Adipocyte (in vitro differentiated cells): ENCODE data around the gene ATP1A2.

Experiments
- DNase-seq: peaks from one replicate; pipeline ENCODE4 v3.0.0-alpha.2; 2015; ENCODE audit warnings: low read depth
- H3K27me3 ChIP-seq: replicated peaks from 2 replicates; pipeline ENCODE4 v1.7.0; 2013; ENCODE audit warnings: mild to moderate bottlenecking, low read length, moderate library complexity; ENCODE audit not compliant: control insufficient read depth, insufficient read depth
- H3K36me3 ChIP-seq: 2 replicates; pipeline ENCODE4 v1.7.0; 2013; ENCODE audit warnings: low read length, mild to moderate bottlenecking, moderate library complexity; ENCODE audit not compliant: control insufficient read depth, insufficient read depth, severe bottlenecking
- H3K4me1 ChIP-seq: 2 replicates; pipeline ENCODE4 v1.7.0; 2013; ENCODE audit warnings: mild to moderate bottlenecking, low read length, moderate library complexity; ENCODE audit not compliant: control insufficient read depth, insufficient read depth
- H3K4me3 ChIP-seq: 2 replicates; pipeline ENCODE4 v1.7.0; 2013; ENCODE audit warnings: mild to moderate bottlenecking, low read length, moderate library complexity
- H3K9ac ChIP-seq: 2 replicates; pipeline ENCODE4 v1.7.0; 2013; ENCODE audit warnings: mild to moderate bottlenecking, low read length, moderate library complexity
- H3K9me3 ChIP-seq: 2 replicates; pipeline ENCODE4 v1.7.0; 2013; ENCODE audit warnings: mild to moderate bottlenecking, low read length, moderate library complexity; ENCODE audit not compliant: control insufficient read depth

ATP1A2 gene

GRCh38 chr1:160087118-160087662 is 28.4 kb upstream of the ATP1A2 start:
- Histone ChIP-seq H3K27me3 (peaks cover 15% of the 10 kb centered on the region), H3K4me3 (no peak overlapping the region), H3K36me3 (peaks cover 3% of the 10 kb centered on the region), H3K4me1 (no peaks in the 10 kb centered on the region), H3K9me3 (no peaks in the 10 kb centered on the region), H3K9ac (no peak overlapping the region)
- DNase-seq = no peak

- no peak overlapping the region for H3K4me3 ChIP-seq
- H3K27me3 ChIP-seq = no peaks in the 10 kb centered on the region
- H3K9ac ChIP-seq = no peak overlapping the region
- no peaks in the 10 kb centered on the region for H3K4me1 ChIP-seq
- no peaks in the 10 kb centered on the region for H3K9me3 ChIP-seq
- no peak for DNase-seq
- peaks cover 18% of the 10 kb centered on the region for H3K36me3 ChIP-seq
Observed at GRCh38 chr1:160089883-160090282, 25.7 kb upstream of the ATP1A2 start.

GRCh38 chr1:160090760-160091159 is 24.8 kb upstream of the ATP1A2 start:
- DNase-seq = no peak
- H3K36me3 ChIP-seq = peaks cover 18% of the 10 kb centered on the region
- no peaks in the 10 kb centered on the region for H3K4me1 ChIP-seq
- H3K9me3 ChIP-seq = no peaks in the 10 kb centered on the region
- H3K4me3 ChIP-seq = no peak overlapping the region
- no peaks in the 10 kb centered on the region for H3K27me3 ChIP-seq
- no peak overlapping the region for H3K9ac ChIP-seq

- Histone ChIP-seq H3K9ac (no peak overlapping the region), H3K4me1 (peaks cover 3% of the 10 kb centered on the region), H3K27me3 (no peaks in the 10 kb centered on the region), H3K36me3 (peaks cover 18% of the 10 kb centered on the region), H3K9me3 (no peaks in the 10 kb centered on the region), H3K4me3 (no peak overlapping the region)
- no peak for DNase-seq
Observed at GRCh38 chr1:160091666-160092223, 23.8 kb upstream of the ATP1A2 start.

GRCh38 chr1:160092366-160093068 is 23.0 kb upstream of the ATP1A2 start:
- no peaks in the 10 kb centered on the region for H3K27me3 ChIP-seq
- DNase-seq = no peak
- H3K4me3 ChIP-seq = no peak overlapping the region
- peaks cover 11% of the 10 kb centered on the region for H3K4me1 ChIP-seq
- no peaks in the 10 kb centered on the region for H3K9me3 ChIP-seq
- H3K9ac ChIP-seq = no peak overlapping the region
- H3K36me3 ChIP-seq = peaks cover 18% of the 10 kb centered on the region

- Histone ChIP-seq H3K9me3 (no peaks in the 10 kb centered on the region), H3K4me1 (peaks cover 16% of the 10 kb centered on the region), H3K9ac (no peak overlapping the region), H3K27me3 (no peaks in the 10 kb centered on the region), H3K36me3 (peaks cover 18% of the 10 kb centered on the region), H3K4me3 (no peak overlapping the region)
- no peak for DNase-seq
Observed at GRCh38 chr1:160093069-160093395, 22.5 kb upstream of the ATP1A2 start.

GRCh38 chr1:160093624-160094290 is 21.8 kb upstream of the ATP1A2 start:
- H3K36me3 ChIP-seq = peaks cover 18% of the 10 kb centered on the region
- H3K4me1 ChIP-seq = peaks cover 16% of the 10 kb centered on the region
- no peak for DNase-seq
- no peaks in the 10 kb centered on the region for H3K27me3 ChIP-seq
- no peak overlapping the region for H3K4me3 ChIP-seq
- H3K9me3 ChIP-seq = no peaks in the 10 kb centered on the region
- no peak overlapping the region for H3K9ac ChIP-seq

DNA sequence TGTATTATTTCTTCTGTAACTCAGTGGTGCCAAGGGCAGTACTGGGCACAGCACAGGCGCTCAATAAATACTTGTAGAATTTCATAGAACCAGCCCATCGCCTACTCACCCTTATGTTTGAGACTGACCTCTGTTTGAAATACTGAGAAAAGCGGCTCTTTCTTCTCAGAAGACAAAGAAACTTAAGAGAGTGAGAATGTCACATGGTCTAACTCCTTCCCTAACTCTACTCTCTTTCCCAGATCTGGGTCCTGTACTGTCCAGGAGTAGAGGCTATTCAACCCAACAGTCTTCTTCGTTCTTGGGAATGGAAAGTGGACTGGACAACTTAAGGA is 21.3 kb upstream of the ATP1A2 start:
- Histone ChIP-seq H3K36me3 (peaks cover 18% of the 10 kb centered on the region), H3K9me3 (no peaks in the 10 kb centered on the region), H3K4me1 (peaks cover 18% of the 10 kb centered on the region), H3K27me3 (no peaks in the 10 kb centered on the region), H3K4me3 (no peak overlapping the region), H3K9ac (no peak overlapping the region)
- DNase-seq = no peak

GRCh38 chr1:160094806-160095205 is 20.8 kb upstream of the ATP1A2 start:
- Histone ChIP-seq H3K4me1 (peaks cover 19% of the 10 kb centered on the region), H3K36me3 (peaks cover 18% of the 10 kb centered on the region), H3K9ac (no peak overlapping the region), H3K4me3 (no peak overlapping the region), H3K9me3 (no peaks in the 10 kb centered on the region), H3K27me3 (no peaks in the 10 kb centered on the region)
- DNase-seq = no peak

DNA sequence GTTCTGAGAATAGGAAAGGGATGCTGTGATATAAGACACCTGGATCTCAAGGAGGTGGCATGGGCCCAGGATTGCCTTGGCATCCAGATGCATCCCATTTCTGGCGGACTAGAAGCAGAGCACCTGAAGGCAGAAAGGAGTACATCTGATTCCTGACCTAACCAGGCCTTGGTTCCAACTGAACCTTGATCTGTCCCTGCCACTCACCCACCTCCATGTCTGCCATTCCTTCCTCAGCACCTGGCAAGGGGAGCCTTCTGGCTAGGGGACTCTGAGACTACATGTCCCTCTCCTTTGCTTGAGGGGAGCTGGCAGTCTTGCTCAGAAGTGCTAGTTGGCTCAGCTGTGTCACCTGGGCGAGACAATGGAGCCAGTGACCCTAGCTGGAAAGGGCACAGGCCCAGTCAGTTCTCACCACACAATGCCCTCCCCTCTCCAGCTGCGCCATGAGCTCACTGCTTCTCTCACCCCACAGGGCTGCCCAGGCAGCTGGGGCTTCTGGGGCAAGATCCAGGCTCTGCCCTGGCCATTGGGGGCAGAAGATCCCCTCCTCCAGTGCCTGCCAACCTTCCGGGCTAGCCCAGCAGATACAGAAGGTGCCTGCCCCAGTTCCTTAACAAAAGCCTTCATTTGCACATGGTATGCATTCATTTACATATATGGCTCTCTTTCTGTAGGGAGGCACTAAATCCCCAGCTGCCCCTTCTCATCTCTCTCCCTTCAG is 20.0 kb upstream of the ATP1A2 start:
- Histone ChIP-seq H3K36me3 (peaks cover 15% of the 10 kb centered on the region), H3K9me3 (no peaks in the 10 kb centered on the region), H3K4me1 (peaks cover 19% of the 10 kb centered on the region), H3K27me3 (no peaks in the 10 kb centered on the region), H3K4me3 (no peak overlapping the region), H3K9ac (no peak overlapping the region)
- no peak for DNase-seq
